ENCODE results near the gene ZFYVE16. TPM values are rescaled to one million over a fixed set of nuclear protein-coding genes. Genes with fewer than 3 reads are reported as not detected.

The ZFYVE16 gene
- total and polyA plus RNA-seq, 2 of the 4 experiments (the other 2 are of a cell fraction), result 5.3 to 11.1 TPM

DNA sequence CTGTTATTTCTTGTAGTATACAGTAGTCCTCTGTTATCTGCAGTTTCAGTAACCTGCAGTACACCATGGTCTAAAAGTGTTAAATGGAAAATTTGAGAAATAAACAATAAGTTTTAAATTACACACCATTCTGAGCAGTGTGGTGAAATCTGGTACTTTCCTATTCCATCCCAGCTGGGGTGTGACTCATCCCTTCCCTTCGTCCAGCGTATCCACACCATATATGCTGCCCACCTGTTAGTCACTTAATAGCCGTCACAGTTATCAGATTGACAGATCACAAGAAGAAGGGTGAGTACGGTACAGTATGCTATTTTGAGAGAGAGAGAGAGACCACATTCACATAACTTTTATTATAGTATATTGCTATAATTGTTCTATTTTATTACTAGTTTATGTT lies 109.0 kb downstream of the ZFYVE16 start:
- TF ChIP-seq BHLHE40 (IDR thresholded peaks at IDR 0.05; ENCODE audit: low read depth, low read length) (peak; percentile 30; the same call in 1 of the 2 replicates), RCOR1 (IDR thresholded peaks at IDR 0.05; ENCODE audit: insufficient replicate concordance, low read length) (peak; percentile 50), NFE2L2 (IDR thresholded peaks at IDR 0.05; ENCODE audit: low read depth, low read length) (no peak), RAD21 (IDR thresholded peaks at IDR 0.05; ENCODE audit: low read length) (no peak), ELK1 (IDR thresholded peaks at IDR 0.05; ENCODE audit: borderline replicate concordance, low read depth, low read length) (no peak), CHD1 (IDR thresholded peaks at IDR 0.05; ENCODE audit: low read depth, low read length) (no peak), SMC3 (IDR thresholded peaks at IDR 0.05; ENCODE audit: low read depth, low read length) (no peak), CEBPB (IDR thresholded peaks at IDR 0.05; ENCODE audit: low read depth, low read length) (peak; percentile 84), CTCF (conservative IDR thresholded peaks at IDR 0.05; ENCODE audit: low read depth, low read length) (no peak), FOS (IDR thresholded peaks at IDR 0.05; ENCODE audit: low read depth, low read length) (peak; percentile 91)
- WGBS, 2 experiments (ENCODE audit: extremely low coverage in 2 of 2, insufficient read length in 1 of 2), result no CpG with 5 or more reads among the region's 4 CpGs
- H3K27ac ChIP-seq (ENCODE audit: insufficient read depth, low read length), result no peak overlapping the region
- H4K20me1 ChIP-seq (ENCODE audit: insufficient read depth, low read length), result no peaks in the 10 kb centered on the region
- H3K4me3 ChIP-seq (ENCODE audit: insufficient read depth, low read depth, low read length), result no peak overlapping the region
- H2BK20ac ChIP-seq (ENCODE audit: low read depth, low read length), result no peak overlapping the region
- no peaks in the 10 kb centered on the region for H3K27me3 ChIP-seq (ENCODE audit: control insufficient read depth, insufficient read depth, low read length)
- H2AK9ac ChIP-seq (replicated peaks; ENCODE audit: low read depth, low read length, poor library complexity), result no peak overlapping the region
- no peak overlapping the region for H2BK120ac ChIP-seq (ENCODE audit: low read depth, low read length)
- H3K9ac ChIP-seq (ENCODE audit: low read depth, low read length), result no peak overlapping the region
- H3K4me1 ChIP-seq (ENCODE audit: control insufficient read depth, insufficient read depth, low read length), result no peaks in the 10 kb centered on the region
- no TSS peak for BruUV-seq (replicated peaks)
- dilution Hi-C loops (cut with HindIII; ENCODE audit: low sequenced_read_pairs, unreplicated experiment), result no loop called here
- no peak overlapping the region for H4K91ac ChIP-seq (ENCODE audit: insufficient read depth, low read depth, low read length)
- no peak overlapping the region for H2AK5ac ChIP-seq (ENCODE audit: low read depth, low read length)
- in situ Hi-C loops (cut with MboI; ENCODE audit: low sequenced_read_pairs), result no loop called here
- no peak overlapping the region for H4K5ac ChIP-seq (ENCODE audit: low read depth, low read length)
- H4K8ac ChIP-seq (ENCODE audit: low read depth in 2 of 2, low read length in 2 of 2), result no peak overlapping the region
- H3K9me3 ChIP-seq (ENCODE audit: control insufficient read depth, insufficient read depth, low read length), result no peaks in the 10 kb centered on the region
- peak; percentile 95 for ATAC-seq (ENCODE audit: low read depth)
- no peak overlapping the region for H3K4me2 ChIP-seq (ENCODE audit: low read depth, low read length)
- no peak overlapping the region for H2BK15ac ChIP-seq (ENCODE audit: low read depth, low read length)
- no peak overlapping the region for H3K23ac ChIP-seq (ENCODE audit: low read depth, low read length)
- ChIA-PET CTCF (no interaction called here), POLR2A (ENCODE audit: unreplicated experiment) (no interaction called here)
- no peak overlapping the region for H3K4ac ChIP-seq (ENCODE audit: low read depth, low read length)
- no peak overlapping the region for H3K14ac ChIP-seq (replicated peaks; ENCODE audit: low read depth, low read length)
- H2BK5ac ChIP-seq (ENCODE audit: low read depth, low read length, poor library complexity, severe bottlenecking), result no peak overlapping the region
- no peak overlapping the region for H3K18ac ChIP-seq (ENCODE audit: low read depth, low read length)
- no peaks in the 10 kb centered on the region; the same call in 1 of the 2 replicates for H3K9me1 ChIP-seq (ENCODE audit: insufficient read depth, low read length)
- 0 out of 2 replicates have a peak, but pooled peaks cover 3% of the 10 kb centered on the region for H3K36me3 ChIP-seq (ENCODE audit: control insufficient read depth, insufficient read depth, low read length)
- no peak overlapping the region for H2AFZ ChIP-seq (replicated peaks; ENCODE audit: low read length, poor library complexity)
- peak; percentile 94 for DNase-seq
- no peak overlapping the region for H3K56ac ChIP-seq (ENCODE audit: extremely low read depth, insufficient read depth, low read length)
- H3K79me1 ChIP-seq (ENCODE audit: low read depth in 1 of 2, low read length in 2 of 2), result no peaks in the 10 kb centered on the region
- intact Hi-C loops (cut with micrococcal nuclease), result no loop called here
